Mesenchymal stem cell (in vitro differentiated cells and primary cell): ENCODE results near the gene ENTPD3.

Experiments
- DNase-seq: peaks from one replicate; pipeline ENCODE4 v3.0.0-alpha.2; 2013
- H2AFZ ChIP-seq: one replicate; pipeline ENCODE4 v1.6.1; 2013; ENCODE audit warnings: low read depth, mild to moderate bottlenecking, control low read depth, inconsistent platforms, low read length, moderate library complexity
- H2AK5ac ChIP-seq: 2 replicates; pipeline ENCODE4 v1.6.1; 2013; ENCODE audit warnings: low read length, moderate library complexity, mild to moderate bottlenecking, inconsistent platforms; ENCODE audit not compliant: severe bottlenecking
- H2BK120ac ChIP-seq: one replicate; pipeline ENCODE4 v1.6.1; 2013; ENCODE audit warnings: low read depth, mild to moderate bottlenecking, inconsistent platforms, low read length, moderate library complexity
- H2BK12ac ChIP-seq, 2 experiments: one replicate each; pipeline ENCODE4 v1.6.1; 2013; ENCODE audit warnings: inconsistent platforms in 2 of 2, low read length in 2 of 2, mild to moderate bottlenecking in 2 of 2, moderate library complexity in 2 of 2, control low read depth in 1 of 2
- H2BK15ac ChIP-seq: one replicate; pipeline ENCODE4 v1.6.1; 2013; ENCODE audit warnings: mild to moderate bottlenecking, low read depth, inconsistent platforms; ENCODE audit not compliant: poor library complexity, severe bottlenecking
- H2BK5ac ChIP-seq: 2 replicates; pipeline ENCODE4 v1.6.1; 2013; ENCODE audit warnings: low read depth, mild to moderate bottlenecking, low read length, control low read depth, inconsistent platforms; ENCODE audit not compliant: poor library complexity, severe bottlenecking
- H3K14ac ChIP-seq, 2 experiments: one replicate each; pipeline ENCODE4 v1.6.1; 2013; ENCODE audit warnings: inconsistent platforms in 2 of 2, low read length in 2 of 2, control low read depth in 1 of 2, mild to moderate bottlenecking in 1 of 2, moderate library complexity in 1 of 2
- H3K18ac ChIP-seq, 2 experiments: one replicate each; pipeline ENCODE4 v1.6.1; 2013; ENCODE audit warnings: inconsistent platforms in 2 of 2, low read length in 2 of 2, control low read depth in 1 of 2, low read depth in 1 of 2, mild to moderate bottlenecking in 1 of 2
- H3K23ac ChIP-seq, 2 experiments: one replicate each; pipeline ENCODE4 v1.6.1; 2013; ENCODE audit warnings: inconsistent platforms in 2 of 2, low read length in 2 of 2, mild to moderate bottlenecking in 2 of 2, moderate library complexity in 2 of 2, control low read depth in 1 of 2
- H3K27ac ChIP-seq: 2 replicates; pipeline ENCODE4 v1.5.1; 2013; ENCODE audit warnings: mild to moderate bottlenecking, moderate library complexity, low read length, control low read depth, inconsistent platforms; ENCODE audit not compliant: poor library complexity, severe bottlenecking
- H3K27me3 ChIP-seq, 2 experiments: 2 replicates each; pipeline versions ENCODE4 v1.6.1 to v1.7.0; 2013; ENCODE audit warnings: low read length in 2 of 2, mild to moderate bottlenecking in 2 of 2, moderate library complexity in 2 of 2, control low read depth in 1 of 2, inconsistent platforms in 1 of 2; ENCODE audit not compliant: control insufficient read depth in 1 of 2, insufficient read depth in 1 of 2
- H3K36me3 ChIP-seq, 2 experiments: 2 replicates each; pipeline versions ENCODE4 v1.6.1 to v1.7.0; 2013; ENCODE audit warnings: low read length in 2 of 2, control low read depth in 1 of 2, inconsistent platforms in 1 of 2, low read depth in 1 of 2, mild to moderate bottlenecking in 1 of 2; ENCODE audit not compliant: insufficient read depth in 2 of 2, control insufficient read depth in 1 of 2
- H3K4ac ChIP-seq, 2 experiments: one replicate each; pipeline ENCODE4 v1.6.1; 2013; ENCODE audit warnings: inconsistent platforms in 2 of 2, low read length in 2 of 2, mild to moderate bottlenecking in 2 of 2, moderate library complexity in 2 of 2, control low read depth in 1 of 2, low read depth in 1 of 2
- H3K4me1 ChIP-seq: 2 replicates; pipeline ENCODE4 v1.6.1; 2013; ENCODE audit warnings: low read depth, low read length, control low read depth; ENCODE audit not compliant: control insufficient read depth, insufficient read depth
- H3K4me2 ChIP-seq: 2 replicates; pipeline ENCODE4 v1.6.1; 2013; ENCODE audit warnings: low read length, mild to moderate bottlenecking, inconsistent platforms; ENCODE audit not compliant: poor library complexity, severe bottlenecking
- H3K4me3 ChIP-seq, 2 experiments: 2 replicates each; pipeline versions ENCODE4 v1.5.1 to v1.7.0; 2013; ENCODE audit warnings: low read length in 2 of 2, mild to moderate bottlenecking in 2 of 2, control low read depth in 1 of 2, low read depth in 1 of 2; ENCODE audit not compliant: insufficient read depth in 1 of 2
- H3K79me1 ChIP-seq: replicated peaks from 2 replicates; pipeline ENCODE4 v1.6.1; 2013; ENCODE audit warnings: mild to moderate bottlenecking, control low read depth, low read length, inconsistent platforms; ENCODE audit not compliant: poor library complexity, severe bottlenecking
- H3K9ac ChIP-seq: 2 replicates; pipeline ENCODE4 v1.7.0; 2013; ENCODE audit warnings: mild to moderate bottlenecking, low read length, moderate library complexity
- H3K9me3 ChIP-seq: 2 replicates; pipeline ENCODE4 v1.7.0; 2013; ENCODE audit warnings: mild to moderate bottlenecking, low read length; ENCODE audit not compliant: control insufficient read depth
- H4K8ac ChIP-seq: one replicate; pipeline ENCODE4 v1.6.1; 2013; ENCODE audit warnings: inconsistent platforms, mild to moderate bottlenecking, low read length, moderate library complexity
- H4K91ac ChIP-seq: one replicate; pipeline ENCODE4 v1.6.1; 2013; ENCODE audit warnings: mild to moderate bottlenecking, low read length, inconsistent platforms
- WGBS: methylation state at CpG from one replicate; pipeline ENCODE4 v1.1.7; 2013; ENCODE audit warnings: mixed read lengths; 5-methylcytosine and 5-hydroxymethylcytosine counted together

The ENTPD3 gene

GRCh38 chr3:40341671-40342070 is 45.3 kb upstream of the ENTPD3 start:
- Histone ChIP-seq H3K4me1 (no peaks in the 10 kb centered on the region), H3K4ac (no peak overlapping the region), H3K79me1 (no peaks in the 10 kb centered on the region), H2AFZ (no peak overlapping the region), H3K9me3 (peaks cover 4% of the 10 kb centered on the region), H2BK15ac (no peak overlapping the region), H4K91ac (no peak overlapping the region), H3K18ac (no peak overlapping the region), H2AK5ac (no peak overlapping the region), H3K27me3 (peaks cover 0 to 12% of the 10 kb centered on the region in 2 experiments), H3K14ac (no peak overlapping the region), H3K4me3 (no peak overlapping the region), H2BK12ac (no peak overlapping the region), H3K23ac (no peak overlapping the region), H3K36me3 (no peaks in the 10 kb centered on the region), H3K9ac (no peak overlapping the region), H3K4me2 (no peak overlapping the region), H2BK120ac (no peak overlapping the region), H3K27ac (no peak overlapping the region), H4K8ac (no peak overlapping the region), H2BK5ac (no peak overlapping the region)
- DNase-seq: no peak

GRCh38 chr3:40350529-40350928 is 36.5 kb upstream of the ENTPD3 start:
- Histone ChIP-seq H2AK5ac (no peak overlapping the region), H3K4me3 (no peak overlapping the region), H2AFZ (no peak overlapping the region), H4K91ac (no peak overlapping the region), H3K14ac (no peak overlapping the region), H3K23ac (no peak overlapping the region), H3K79me1 (no peaks in the 10 kb centered on the region), H3K27me3 (no peaks in the 10 kb centered on the region), H3K27ac (no peak overlapping the region), H3K9me3 (peaks cover 6% of the 10 kb centered on the region), H3K4me1 (no peaks in the 10 kb centered on the region), H3K36me3 (no peaks in the 10 kb centered on the region), H2BK5ac (no peak overlapping the region), H2BK12ac (no peak overlapping the region), H2BK120ac (no peak overlapping the region), H2BK15ac (no peak overlapping the region), H3K4me2 (no peak overlapping the region), H3K9ac (no peak overlapping the region), H4K8ac (no peak overlapping the region), H3K4ac (no peak overlapping the region), H3K18ac (no peak overlapping the region)
- DNase-seq: peak; percentile 4

GRCh38 chr3:40355410-40355809 is 31.6 kb upstream of the ENTPD3 start:
- H3K23ac ChIP-seq: no peak overlapping the region
- H2AFZ ChIP-seq: no peak overlapping the region
- no peaks in the 10 kb centered on the region for H3K4me1 ChIP-seq
- no peak overlapping the region for H4K8ac ChIP-seq
- H2BK120ac ChIP-seq: no peak overlapping the region
- no peak overlapping the region for H3K14ac ChIP-seq
- no peak overlapping the region for H3K4ac ChIP-seq
- no peak overlapping the region for H3K27ac ChIP-seq
- H3K36me3 ChIP-seq: no peaks in the 10 kb centered on the region
- no peak overlapping the region for H3K18ac ChIP-seq
- H3K9ac ChIP-seq: no peak overlapping the region
- no peak overlapping the region for H2BK15ac ChIP-seq
- no peak overlapping the region for H3K4me3 ChIP-seq
- no peak overlapping the region for H4K91ac ChIP-seq
- no peak overlapping the region for H2BK12ac ChIP-seq
- no peaks in the 10 kb centered on the region for H3K79me1 ChIP-seq
- no peak overlapping the region for H2BK5ac ChIP-seq
- H3K4me2 ChIP-seq: no peak overlapping the region
- no peak for DNase-seq
- peaks cover 0 to 4% of the 10 kb centered on the region in 2 experiments for H3K27me3 ChIP-seq
- H3K9me3 ChIP-seq: peaks cover under 1% of the 10 kb centered on the region
- no peak overlapping the region for H2AK5ac ChIP-seq
- WGBS: 90% methylated on average over 2 of the region's 2 CpGs

GRCh38 chr3:40358454-40358853 is 28.5 kb upstream of the ENTPD3 start:
- Histone ChIP-seq H3K14ac (no peak overlapping the region), H3K4me1 (no peaks in the 10 kb centered on the region), H3K4me2 (no peak overlapping the region), H3K9ac (no peak overlapping the region), H3K9me3 (no peaks in the 10 kb centered on the region), H3K4me3 (no peak overlapping the region), H3K27ac (no peak overlapping the region), H3K4ac (no peak overlapping the region), H2AFZ (no peak overlapping the region), H3K27me3 (peaks cover 0 to 4% of the 10 kb centered on the region in 2 experiments), H2AK5ac (no peak overlapping the region), H3K79me1 (no peaks in the 10 kb centered on the region), H2BK15ac (no peak overlapping the region), H2BK12ac (no peak overlapping the region), H4K91ac (no peak overlapping the region), H2BK5ac (no peak overlapping the region), H3K18ac (no peak overlapping the region), H2BK120ac (no peak overlapping the region), H4K8ac (no peak overlapping the region), H3K23ac (no peak overlapping the region), H3K36me3 (no peaks in the 10 kb centered on the region)
- no peak for DNase-seq
- 64% methylated on average over 1 of the region's 1 CpG for WGBS
